Sigmoid colon (tissue), 4 donors: ENCODE data around the gene RPS8.

Experiments used
- EP300 ChIP-seq, 4 donors: sonication (generic); formaldehyde crosslinking; IDR thresholded peaks; one replicate each; pipeline ENCODE4 v1.6.1; 2017; ENCODE audit warnings: antibody characterized with exemption in 4 of 4
- POLR2A ChIP-seq, 2 donors: fragments of 450-650 bp; IDR thresholded peaks; one replicate each; pipeline ENCODE4 v1.6.1; 2016; ENCODE audit warnings: antibody characterized with exemption in 2 of 2, mild to moderate bottlenecking in 2 of 2, moderate library complexity in 2 of 2
- POLR2AphosphoS5 ChIP-seq, 4 donors: sonication (generic); formaldehyde crosslinking; IDR thresholded peaks; one replicate each; pipeline ENCODE4 v1.6.1; 2017; ENCODE audit warnings: antibody characterized with exemption in 4 of 4
- TF ChIP-seq, protein P1 (sequence below), 4 experiments: fragments of 450-650 bp in 3 of 4; fragments of 200-600 bp in 1 of 4; IDR thresholded peaks; one replicate each; pipeline ENCODE4 v1.5.1; 2016 to 2019; ENCODE audit warnings: antibody characterized with exemption in 4 of 4, mild to moderate bottlenecking in 3 of 4, moderate library complexity in 2 of 4

GRCh38 chr1:44819608-44820327 lies 44.4 kb downstream of the RPS8 start:
- TF ChIP-seq POLR2A (IDR thresholded peaks at IDR 0.05) (peak; percentile 84 to 96), POLR2AphosphoS5 (IDR thresholded peaks at IDR 0.05) (peak; percentile 87 to 100 (median 98)), EP300 (IDR thresholded peaks at IDR 0.05) (no peak)
- TF ChIP-seq, protein P1, sequence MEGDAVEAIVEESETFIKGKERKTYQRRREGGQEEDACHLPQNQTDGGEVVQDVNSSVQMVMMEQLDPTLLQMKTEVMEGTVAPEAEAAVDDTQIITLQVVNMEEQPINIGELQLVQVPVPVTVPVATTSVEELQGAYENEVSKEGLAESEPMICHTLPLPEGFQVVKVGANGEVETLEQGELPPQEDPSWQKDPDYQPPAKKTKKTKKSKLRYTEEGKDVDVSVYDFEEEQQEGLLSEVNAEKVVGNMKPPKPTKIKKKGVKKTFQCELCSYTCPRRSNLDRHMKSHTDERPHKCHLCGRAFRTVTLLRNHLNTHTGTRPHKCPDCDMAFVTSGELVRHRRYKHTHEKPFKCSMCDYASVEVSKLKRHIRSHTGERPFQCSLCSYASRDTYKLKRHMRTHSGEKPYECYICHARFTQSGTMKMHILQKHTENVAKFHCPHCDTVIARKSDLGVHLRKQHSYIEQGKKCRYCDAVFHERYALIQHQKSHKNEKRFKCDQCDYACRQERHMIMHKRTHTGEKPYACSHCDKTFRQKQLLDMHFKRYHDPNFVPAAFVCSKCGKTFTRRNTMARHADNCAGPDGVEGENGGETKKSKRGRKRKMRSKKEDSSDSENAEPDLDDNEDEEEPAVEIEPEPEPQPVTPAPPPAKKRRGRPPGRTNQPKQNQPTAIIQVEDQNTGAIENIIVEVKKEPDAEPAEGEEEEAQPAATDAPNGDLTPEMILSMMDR (IDR thresholded peaks at IDR 0.05) = no peak
